Limb (tissue), 2 donors: ENCODE measurements around the gene ERC1.

Experiments
- DNase-seq, 2 donors: peaks; one replicate each; pipeline ENCODE4 v3.0.0-alpha.2; 2016; ENCODE audit errors: extremely low spot score in 2 of 2

The ERC1 gene

DNA sequence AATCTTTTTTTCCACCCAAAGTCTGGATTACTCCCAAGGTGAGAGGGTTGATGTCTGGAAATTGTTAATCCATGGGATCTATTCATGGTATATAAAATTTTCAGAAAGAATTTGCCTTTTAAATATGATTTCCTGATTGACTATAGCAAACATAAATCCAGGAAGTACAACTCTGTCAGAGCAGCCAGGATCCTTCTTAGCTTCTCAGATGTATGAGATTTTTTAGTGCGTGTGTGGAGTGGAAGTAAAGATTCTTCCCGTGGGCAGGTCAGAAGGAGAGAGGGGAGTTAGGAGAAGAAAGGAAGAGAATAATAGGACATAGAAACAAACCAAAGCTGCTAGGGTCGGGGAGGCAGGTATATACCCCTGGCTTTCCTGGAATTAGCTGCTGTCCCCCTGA is 444.0 kb downstream of the ERC1 start:
- no peak for DNase-seq

DNA sequence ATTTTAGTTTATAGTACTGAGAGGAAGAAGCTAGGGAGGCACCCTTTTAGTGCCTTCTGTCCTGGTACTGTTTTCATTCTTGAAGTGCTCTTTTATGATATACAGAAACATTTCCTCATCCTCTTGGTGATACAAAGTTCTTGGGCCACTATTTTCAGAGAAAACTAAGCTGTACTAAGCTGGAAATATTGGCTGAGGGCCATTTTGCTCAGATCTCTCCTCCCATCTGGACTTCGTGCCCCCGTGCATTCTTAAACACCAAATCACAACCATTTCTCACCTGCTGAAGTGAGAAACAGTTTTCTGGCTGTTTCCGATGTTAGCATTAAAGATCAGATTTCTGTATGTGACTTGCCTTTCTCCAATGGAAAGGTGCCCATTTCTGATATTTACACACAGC is 444.4 kb downstream of the ERC1 start:
- DNase-seq = no peak

DNA sequence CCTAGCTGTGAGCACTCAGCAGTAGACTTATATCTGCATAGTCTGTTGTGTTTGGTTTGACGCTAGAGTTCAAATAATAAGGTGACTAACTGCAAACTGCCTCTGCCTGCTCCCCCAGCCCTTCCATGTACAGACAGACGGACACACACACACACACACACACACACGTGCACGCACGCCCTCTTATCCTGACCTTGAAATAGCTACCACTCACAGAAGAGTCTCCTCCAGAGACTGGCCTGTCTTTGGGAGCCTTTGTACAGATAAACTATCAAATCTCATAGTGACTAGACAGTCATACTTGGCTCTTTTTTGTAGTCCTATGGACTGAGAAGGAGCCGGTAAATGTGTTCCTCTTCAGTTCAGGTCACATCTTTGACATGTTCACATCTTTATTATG is 445.0 kb downstream of the ERC1 start:
- no peak for DNase-seq

DNA sequence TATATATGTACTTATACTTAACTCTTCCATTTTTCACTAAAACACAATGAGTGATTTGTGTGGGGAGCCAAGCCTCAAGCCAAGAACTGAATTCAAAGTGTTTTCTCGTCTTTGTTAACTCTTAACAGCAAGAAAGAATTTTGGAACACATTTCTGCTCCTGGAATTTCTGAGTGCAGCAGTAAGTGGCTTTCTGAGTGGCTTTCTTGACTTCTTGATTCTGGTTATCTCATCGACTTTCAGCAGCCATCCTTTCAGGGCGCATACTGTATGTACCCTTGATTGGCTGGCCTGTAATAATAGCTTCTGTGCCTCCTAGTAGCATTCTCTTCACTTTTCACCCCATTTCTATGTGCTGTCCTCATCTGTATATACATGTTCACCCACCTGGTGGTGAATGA is 446.0 kb downstream of the ERC1 start:
- DNase-seq = no peak

DNA sequence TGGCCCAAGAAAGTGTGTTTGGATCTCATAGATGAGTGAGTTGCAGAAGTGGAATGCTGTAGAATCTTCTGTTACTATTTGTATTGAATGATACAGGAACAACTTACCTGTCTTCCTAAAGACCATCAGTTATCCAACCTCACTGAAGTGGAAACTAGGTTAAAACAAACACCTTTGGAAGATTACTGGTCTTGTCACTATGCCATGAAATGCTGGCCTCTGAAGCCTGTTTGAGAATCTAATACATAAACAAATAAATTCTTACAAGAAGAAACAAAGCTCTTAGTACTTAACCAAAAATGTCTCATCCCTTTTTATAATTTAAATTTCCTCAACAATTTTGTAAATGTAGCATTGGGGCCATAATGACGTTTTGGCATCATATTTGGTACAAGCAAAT is 448.2 kb downstream of the ERC1 start:
- DNase-seq = no peak

DNA sequence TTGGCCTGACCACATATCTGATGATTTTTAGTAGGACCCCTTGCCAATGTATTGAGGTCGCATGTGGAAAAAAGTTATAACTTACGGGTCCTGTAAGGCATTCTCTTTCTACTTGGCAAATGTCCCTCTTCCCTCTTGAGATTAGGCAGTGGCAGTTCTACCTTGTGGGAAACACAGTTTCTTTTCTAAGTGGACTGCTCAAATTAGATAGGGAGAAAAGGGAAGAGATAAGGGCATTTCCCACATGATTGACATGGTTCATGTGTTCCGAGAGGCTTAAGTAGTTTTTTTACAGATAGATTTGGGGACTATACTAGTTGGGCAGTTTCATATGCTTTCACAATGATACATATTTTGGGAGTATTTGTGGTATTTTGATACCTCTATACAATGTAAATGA is 448.7 kb downstream of the ERC1 start:
- DNase-seq = no peak

DNA sequence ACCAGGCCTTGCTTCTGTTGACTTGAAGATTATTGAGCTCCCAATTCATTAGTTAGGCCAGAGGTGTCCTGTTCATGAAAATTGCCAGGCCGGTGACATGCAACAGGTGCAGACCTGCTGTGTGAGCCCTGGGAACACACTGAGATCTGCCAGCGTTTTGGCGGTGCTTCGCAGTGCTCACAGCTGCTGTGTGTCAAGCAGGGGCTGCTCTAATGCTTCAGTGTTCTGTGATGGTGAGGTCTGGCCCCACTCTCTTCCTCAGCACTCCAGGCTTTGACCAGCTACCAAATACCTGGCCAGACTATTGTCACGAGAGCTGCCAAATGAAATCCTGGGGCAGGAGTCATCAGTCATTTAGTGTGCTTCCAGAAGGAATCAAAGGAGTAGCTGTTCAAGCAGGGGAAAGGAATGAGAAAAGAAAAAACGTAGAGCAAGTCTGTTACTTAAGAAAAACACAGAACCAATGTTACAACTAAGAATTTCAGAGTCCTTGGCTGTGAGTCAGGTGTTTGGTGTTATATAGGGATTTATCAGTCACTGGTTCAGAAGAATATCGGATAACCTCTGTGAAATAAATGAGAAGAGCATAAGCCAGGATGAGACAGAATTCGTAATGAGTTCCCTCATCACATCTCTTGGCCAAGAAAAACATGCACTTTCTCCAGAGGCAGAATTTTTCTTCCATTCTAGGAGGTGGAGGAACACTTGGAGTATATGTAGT is 452.6 kb downstream of the ERC1 start:
- peak; percentile 27 to 39 for DNase-seq

DNA sequence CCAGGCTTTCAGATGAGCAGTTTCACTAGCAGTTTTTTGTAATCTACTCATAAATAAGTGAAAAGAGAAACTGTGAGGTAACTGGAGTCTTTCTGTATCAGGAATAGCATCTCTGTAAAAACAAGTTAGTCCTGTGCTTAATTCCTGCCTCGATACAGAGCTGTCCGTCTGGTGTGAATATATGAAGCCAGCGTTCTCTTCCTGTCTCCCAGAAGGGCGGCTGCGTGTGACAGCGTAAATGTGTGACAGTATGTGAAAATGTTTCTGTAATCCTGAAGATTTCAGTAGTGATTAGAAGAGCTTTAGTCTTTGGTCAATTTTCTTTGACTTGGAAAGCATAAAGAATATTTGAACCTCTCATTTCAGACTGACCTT is 453.1 kb downstream of the ERC1 start:
- no peak for DNase-seq

DNA sequence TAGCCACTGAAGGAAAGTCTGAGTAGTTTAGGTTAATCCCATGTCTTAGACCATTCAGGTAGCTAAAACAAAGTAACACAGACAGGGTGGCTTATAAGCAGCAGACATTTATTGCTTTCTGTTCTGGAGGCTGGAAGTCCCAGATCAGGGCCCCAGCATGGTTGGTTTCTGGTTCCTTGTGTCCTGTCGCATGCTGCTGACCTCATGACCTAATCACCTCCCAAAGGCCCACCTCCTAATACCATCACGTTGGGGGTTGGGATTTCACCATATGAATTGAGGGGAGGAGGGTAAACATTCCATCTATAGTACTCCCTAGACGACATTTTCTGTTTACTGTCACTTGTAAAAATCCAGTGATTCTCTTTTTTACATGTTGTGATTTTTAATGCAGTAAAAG is 454.8 kb downstream of the ERC1 start:
- no peak for DNase-seq

DNA sequence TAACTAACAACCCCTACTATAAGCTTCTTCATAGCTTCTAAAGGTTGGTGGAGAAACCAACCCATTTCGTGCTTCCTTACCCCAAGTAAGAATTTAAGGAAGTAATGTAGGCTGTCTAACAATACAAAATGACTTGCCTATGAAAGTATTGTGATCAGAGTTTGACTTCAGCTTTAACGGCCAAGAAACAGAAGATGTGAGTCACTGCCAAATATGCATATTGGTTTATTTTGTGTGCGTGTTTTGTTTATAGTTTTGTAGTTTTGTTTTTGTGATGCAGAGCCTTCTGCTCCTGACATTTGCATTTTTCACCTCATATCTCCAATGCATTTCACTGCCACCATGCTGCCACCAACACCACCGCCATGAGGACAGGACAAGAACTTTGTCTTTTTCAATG is 457.3 kb downstream of the ERC1 start:
- DNase-seq = no peak

DNA sequence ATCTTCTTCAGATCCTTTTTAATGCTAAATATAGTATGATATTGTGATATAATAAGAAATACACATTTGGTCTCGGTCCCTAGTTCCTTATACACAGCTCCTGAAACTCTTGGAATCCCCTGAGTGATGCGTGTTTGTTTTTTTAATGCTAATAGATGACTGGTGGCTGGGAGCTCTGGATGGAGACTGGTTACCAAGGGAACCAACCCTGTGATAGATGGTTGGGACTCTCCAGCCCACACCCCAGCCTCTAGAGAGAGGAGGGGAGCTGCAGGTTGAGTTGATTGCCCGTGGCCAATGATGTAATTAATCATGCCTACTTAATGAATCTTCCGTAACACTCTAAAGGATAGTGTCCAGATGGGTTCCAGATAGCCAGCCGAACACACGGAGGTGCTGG is 462.8 kb downstream of the ERC1 start:
- no peak for DNase-seq

DNA sequence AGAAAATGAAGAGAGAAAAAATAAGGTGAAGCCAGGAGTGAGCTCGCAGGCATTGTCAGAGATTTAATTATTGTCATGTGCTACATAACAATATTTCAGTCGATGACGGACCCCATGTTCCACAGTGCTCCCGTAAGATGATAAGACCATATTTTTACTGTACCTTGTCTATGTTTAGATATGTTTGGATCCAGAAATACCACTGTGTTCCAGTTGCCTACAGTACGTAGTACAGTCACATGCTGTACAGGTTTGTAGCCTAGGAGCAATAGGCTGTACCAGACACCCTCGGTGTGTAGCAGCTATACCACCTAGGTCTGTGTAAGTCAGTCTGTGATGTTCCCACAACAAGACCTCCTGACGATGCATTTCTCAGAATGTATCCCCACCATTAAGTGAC is 465.9 kb downstream of the ERC1 start:
- no peak for DNase-seq

DNA sequence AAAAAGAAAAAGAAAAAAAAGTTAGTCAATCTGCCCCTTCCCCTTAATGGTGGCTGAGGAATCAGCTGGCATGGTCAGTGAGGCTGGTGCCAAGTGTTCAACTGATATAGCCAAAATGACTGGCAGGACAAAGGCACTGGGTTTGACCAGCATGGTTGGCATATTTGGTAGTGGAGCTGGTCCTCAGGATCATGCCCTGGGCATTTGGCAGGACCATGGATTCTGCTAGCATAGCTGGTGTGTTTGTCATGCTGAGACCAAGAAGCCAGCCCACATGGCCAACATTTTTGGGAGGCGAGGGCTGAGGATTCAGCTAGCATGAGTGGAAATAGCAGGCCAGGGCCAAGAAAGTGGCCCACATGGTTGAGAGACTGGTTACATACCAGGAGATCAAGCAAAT is 466.9 kb downstream of the ERC1 start:
- no peak for DNase-seq

DNA sequence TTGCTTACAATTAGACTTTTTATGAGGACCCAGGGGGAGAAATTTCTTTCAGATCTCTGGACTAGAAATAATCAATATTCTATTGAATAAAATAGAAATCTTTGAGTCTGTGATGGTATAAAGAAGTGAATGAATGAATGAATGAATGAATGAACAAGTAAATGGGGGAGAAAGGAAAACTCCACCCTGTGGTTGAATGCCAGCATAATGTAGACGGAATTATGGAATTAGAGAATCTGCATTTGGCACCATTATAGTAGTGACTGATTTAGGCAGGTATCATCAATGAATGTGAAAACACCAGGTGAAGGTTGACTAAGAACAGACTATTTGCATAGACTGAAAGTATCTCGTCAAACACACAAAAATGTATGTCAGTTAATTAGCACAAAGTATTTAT is 468.3 kb downstream of the ERC1 start:
- no peak for DNase-seq

DNA sequence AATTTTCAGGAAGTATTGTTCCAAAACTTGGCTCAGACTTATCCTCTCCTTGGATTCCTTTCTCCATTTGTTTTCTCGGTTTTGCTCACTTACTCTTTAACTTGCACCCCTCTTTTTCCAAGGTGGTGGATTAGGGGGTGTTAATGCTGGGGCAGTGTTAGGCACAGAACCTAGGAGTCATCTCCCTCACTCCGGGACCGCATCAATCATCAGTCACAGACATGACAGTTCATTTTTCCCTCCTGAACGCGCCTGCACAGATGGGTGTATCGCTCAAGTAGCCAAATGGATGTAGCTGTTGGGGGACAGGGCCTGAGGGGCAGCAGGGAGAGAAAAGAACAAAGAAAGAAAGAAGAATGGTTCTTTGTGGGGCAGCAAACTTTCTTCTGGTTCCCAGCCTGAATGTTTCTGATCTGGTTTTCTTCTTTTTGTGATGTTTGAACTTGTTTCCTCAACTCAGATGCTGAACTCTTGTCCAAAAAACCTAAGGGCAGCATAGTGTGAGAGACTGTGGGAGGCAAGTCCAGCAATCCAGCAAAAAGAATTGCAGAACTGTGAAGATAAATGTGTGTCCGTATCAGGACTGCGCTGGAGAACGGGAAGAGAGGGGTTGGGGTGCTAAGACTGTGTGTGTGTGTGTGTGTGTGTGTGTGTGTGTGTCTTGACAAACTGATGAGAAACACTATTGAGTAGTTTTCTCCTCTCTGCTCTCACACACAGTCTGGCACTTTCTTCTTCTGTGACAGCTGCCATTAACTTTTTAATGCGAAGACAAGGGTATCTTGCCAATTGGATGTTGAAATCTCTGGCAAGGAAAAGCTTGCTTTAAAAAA is 472.3 kb downstream of the ERC1 start:
- DNase-seq = no peak

DNA sequence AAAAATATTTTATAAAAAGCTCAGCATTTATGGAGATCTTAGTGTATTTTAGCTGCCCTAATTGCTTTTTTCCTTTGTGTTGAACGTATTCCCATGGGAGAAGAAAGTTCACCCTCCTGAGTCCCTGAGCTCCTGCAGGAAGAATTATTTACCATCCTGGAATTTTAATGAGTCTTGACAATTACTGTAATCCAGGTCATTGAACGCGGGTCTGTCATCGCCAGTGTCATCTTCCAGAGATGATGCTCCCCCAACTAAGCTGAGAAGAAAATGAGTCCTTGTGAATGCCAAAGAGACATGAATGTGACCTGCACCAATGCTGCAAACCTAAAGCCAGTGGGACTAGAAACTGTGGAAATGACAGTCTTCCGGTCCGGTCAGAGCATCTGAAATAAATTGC is 473.9 kb downstream of the ERC1 start:
- no peak for DNase-seq

DNA sequence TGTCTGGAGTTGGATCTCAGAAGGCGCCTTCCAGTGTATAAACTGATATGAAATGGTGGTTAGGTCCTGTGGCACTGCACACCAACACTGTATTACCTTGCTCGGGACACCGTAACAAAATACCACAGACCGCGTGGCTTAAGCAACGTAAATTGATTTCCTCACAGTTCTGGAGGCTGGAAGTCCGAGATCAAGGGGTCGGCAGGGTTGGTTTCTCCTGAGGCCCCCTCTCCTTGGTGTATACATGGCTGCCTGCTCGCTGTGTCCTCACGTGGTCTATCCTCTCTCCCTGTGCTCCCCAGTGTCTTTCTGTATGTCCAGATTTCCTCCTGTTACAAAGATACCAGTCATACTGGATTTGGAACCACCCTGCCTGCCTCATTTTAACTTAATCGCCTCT is 475.0 kb downstream of the ERC1 start:
- DNase-seq = no peak

DNA sequence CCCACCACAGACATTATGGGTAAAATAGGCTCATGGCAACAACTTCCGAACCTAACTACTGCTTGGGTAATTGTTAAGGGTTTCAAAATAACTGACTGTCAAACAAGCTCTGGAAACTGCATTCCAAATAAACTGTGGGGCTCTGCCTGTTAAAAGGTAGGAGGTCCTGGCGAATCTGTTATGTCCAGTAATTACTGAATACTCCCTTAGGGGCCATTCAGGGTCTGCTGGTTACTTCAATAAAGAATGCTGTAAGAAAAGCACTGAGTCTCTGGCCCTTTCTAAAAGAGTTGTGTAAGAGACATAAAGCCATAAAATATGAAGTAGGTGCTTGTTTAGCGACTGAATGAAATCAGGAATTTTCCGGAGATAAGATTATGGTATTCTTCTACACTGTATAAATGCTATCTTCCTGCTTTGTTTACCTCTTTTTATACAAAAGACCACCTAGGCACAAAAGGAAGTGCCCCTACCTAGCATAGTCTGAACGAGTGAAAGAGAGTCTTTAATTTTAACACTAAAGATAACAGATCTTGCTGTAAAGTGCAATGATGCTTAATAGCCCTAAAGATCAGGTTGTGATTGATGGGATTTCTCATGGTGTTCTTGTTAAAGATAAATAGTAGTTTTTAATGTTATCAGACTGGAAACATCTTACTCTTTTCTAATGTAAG is 475.6 kb downstream of the ERC1 start:
- no peak for DNase-seq

DNA sequence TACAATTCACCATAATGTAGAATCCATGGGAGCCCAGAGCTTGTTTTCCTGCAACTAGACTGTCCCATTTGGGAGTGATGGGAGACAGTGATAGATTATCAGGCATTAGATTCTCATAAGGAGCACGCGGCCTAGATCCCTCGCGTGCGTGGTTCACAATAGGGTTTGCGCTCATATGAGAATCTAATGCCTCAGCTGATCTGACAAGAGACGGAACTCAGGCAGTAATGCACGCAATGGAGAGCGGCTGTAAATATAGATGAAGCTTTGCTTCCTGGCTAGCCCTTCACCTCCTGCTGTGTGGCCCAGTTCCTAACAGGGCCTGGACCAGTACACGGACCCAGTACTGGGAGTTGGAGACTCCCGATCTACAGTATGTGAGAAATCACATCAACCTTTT is 476.7 kb downstream of the ERC1 start:
- DNase-seq = no peak

DNA sequence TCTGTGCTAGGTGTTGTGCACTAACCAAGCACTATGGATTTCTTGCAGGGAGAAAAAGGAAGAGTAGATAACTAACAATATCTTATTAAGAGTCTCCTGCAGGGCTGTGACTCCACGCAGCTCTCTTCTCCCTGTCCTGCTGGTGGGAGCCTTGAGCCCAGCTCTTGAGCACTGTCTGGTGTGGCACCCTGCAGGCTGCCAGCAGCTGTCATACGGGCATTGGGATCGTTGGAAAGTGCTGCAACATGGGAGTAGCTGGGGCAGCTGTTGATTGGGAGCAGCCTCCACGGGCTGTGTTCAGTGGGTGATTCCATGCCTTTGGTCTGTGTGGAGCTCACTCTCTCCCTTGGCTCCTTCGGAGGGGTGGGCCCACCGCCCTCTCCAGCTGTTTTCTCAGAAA is 478.0 kb downstream of the ERC1 start:
- DNase-seq = no peak

DNA sequence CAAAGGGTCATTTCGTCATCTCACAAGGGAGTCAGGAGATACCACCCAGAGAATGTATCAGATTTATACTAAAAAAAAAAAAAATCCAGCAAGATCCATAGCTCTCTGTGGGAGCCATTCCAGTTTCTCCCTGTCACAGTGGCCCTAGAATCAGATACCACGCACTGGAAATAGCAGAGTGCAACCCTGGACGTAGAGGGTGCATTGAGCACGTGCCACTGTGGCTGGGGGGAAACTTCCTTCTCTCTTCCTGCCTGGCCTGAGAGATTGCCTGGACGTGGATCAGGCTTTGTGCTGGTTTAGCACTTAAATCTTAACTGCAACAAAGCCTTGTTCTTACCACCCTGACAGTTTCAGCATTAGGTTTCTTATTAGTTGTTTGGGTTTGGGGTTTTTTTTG is 479.0 kb downstream of the ERC1 start:
- DNase-seq = no peak

DNA sequence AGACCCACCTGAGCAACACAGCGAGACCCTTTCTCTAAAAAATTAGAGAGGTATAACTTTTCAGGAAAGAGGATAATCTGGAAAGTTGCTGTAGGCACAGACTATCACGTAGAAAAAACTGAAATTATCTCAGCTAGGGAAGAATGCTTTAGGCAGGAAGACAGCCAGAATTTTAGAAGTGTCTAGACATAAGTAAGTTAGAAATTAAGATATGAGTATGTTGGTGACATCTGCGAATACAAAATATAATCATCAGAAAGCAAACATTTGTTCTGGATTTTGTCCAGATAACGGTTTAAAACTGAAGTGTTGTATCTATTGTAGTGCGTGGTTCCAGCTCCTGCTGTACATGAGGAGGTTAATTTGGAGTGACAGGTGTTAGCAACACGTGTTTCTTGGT is 480.2 kb downstream of the ERC1 start:
- DNase-seq = no peak

DNA sequence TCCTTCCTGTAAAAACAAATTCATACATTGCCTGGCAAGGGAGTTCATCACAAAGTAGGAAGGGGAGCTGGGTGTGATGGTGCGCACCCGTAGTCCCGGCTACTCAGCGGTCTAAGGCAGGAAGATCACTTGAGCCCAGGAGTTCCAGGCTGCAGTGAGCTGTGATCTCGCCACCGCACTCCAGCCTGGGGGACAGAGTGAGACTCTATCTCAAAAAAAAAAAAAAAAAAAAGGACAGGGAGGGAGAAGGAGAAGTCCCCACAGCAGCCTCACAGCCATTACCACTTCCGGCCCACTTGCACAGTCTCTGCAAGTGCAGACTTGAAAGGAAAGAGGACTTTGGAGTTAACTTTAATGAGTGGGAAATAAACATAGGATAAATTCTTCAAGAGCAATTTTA is 482.4 kb downstream of the ERC1 start:
- no peak for DNase-seq
